Endothelial cell of umbilical vein (primary cell): Measurements from ENCODE around the gene TP73. TPM values are rescaled to one million over a fixed set of nuclear protein-coding genes. Genes with fewer than 3 reads are reported as not detected.

ENCODE experiments used
- BruUV-seq: library from RNA; stranded (reverse); fragments of 400-500 nt; replicated peaks from 2 replicates; lab custom pipeline; 2021; lab: Mats Ljungman, UMichigan
- CTCF ChIA-PET: fragments of 300-600, 350-600 bp; sonication (Branson Sonifier 250); formaldehyde crosslinking; loops from one replicate; lab custom pipeline; 2021; ENCODE audit warnings: antibody characterized with exemption, inconsistent platforms; lab: Charles Lee
- POLR2A ChIA-PET: fragments of 300-600, 350-600 bp; sonication (Branson Sonifier 250); formaldehyde crosslinking; loops from one replicate; lab custom pipeline; 2021; ENCODE audit warnings: antibody characterized with exemption, inconsistent platforms; lab: Charles Lee
- DNase-seq: peaks from one replicate; pipeline ENCODE4 v3.0.0-alpha.2; 2011; ENCODE audit warnings: low read depth, low spot score
- FAIRE-seq: peaks from 2 replicates; lab custom pipeline; 2011; peaks lifted over from hg19 to GRCh38; lab: Jason Lieb, UNC
- H2AFZ ChIP-seq: 2 replicates; pipeline ENCODE4 v1.6.0; 2012; ENCODE audit warnings: low read depth, low read length, control low read depth, inconsistent platforms
- H3K27ac ChIP-seq: 2 replicates; pipeline ENCODE4 v1.5.1; 2011; ENCODE audit warnings: low read depth, mild to moderate bottlenecking, control low read depth, low read length, moderate library complexity; ENCODE audit not compliant: insufficient read depth
- H3K27me3 ChIP-seq, 2 experiments: 2 replicates each; pipeline versions ENCODE4 v1.6.0 to v1.6.1; 2011; ENCODE audit warnings: low read length in 2 of 2, mixed read lengths in 1 of 2; ENCODE audit not compliant: control insufficient read depth in 2 of 2, insufficient read depth in 2 of 2
- H3K36me3 ChIP-seq, 2 experiments: 2 replicates in 1 of 2; 3 replicates in 1 of 2; pipeline ENCODE4 v1.5.1; 2011; ENCODE audit warnings: low read length in 2 of 2, mild to moderate bottlenecking in 1 of 2, moderate library complexity in 1 of 2; ENCODE audit not compliant: control insufficient read depth in 2 of 2, insufficient read depth in 2 of 2; ENCODE audit errors: extremely low read depth in 1 of 2
- H3K4me1 ChIP-seq: 3 replicates; pipeline ENCODE4 v1.5.1; 2011; ENCODE audit warnings: mild to moderate bottlenecking, low read length; ENCODE audit not compliant: control insufficient read depth, insufficient read depth; ENCODE audit errors: extremely low read depth
- H3K4me2 ChIP-seq: 2 replicates; pipeline ENCODE4 v1.6.1; 2011; ENCODE audit warnings: low read length, control low read depth, mixed read lengths; ENCODE audit not compliant: insufficient read depth
- H3K4me3 ChIP-seq, 3 experiments: fragments of 200-600 bp in 1 of 3; sonication (generic), shearing (Covaris generic) in 1 of 3; replicated peaks in 1 of 3; 2 replicates each; pipeline ENCODE4 v1.5.1; 2011 to 2016; ENCODE audit warnings: control low read depth in 3 of 3, low read length in 3 of 3, mild to moderate bottlenecking in 2 of 3, inconsistent platforms in 1 of 3, low read depth in 1 of 3, moderate library complexity in 1 of 3; ENCODE audit not compliant: insufficient read depth in 1 of 3
- H3K79me2 ChIP-seq: 2 replicates; pipeline ENCODE4 v1.6.0; 2012; ENCODE audit warnings: low read length, inconsistent platforms; ENCODE audit not compliant: control insufficient read depth, insufficient read depth
- H3K9ac ChIP-seq: replicated peaks from 2 replicates; pipeline ENCODE3; 2011; ENCODE audit warnings: low read length, control low read depth; ENCODE audit not compliant: insufficient read depth; ENCODE audit errors: extremely low read depth
- H3K9me1 ChIP-seq: replicated peaks from 3 replicates; pipeline ENCODE4 v1.6.0; 2011; ENCODE audit warnings: mild to moderate bottlenecking, low read length; ENCODE audit not compliant: control insufficient read depth, insufficient read depth; ENCODE audit errors: extremely low read depth
- H3K9me3 ChIP-seq: replicated peaks from 2 replicates; pipeline ENCODE4 v1.5.1; 2012; ENCODE audit warnings: low read length, inconsistent platforms; ENCODE audit not compliant: control insufficient read depth, insufficient read depth
- H4K20me1 ChIP-seq: replicated peaks from 2 replicates; pipeline ENCODE3; 2011; ENCODE audit warnings: mild to moderate bottlenecking, low read length; ENCODE audit not compliant: control insufficient read depth, insufficient read depth; ENCODE audit errors: extremely low read depth
- CTCF ChIP-seq, 2 donors: IDR thresholded peaks; 1 replicate in 1 of 2; 2 replicates in 1 of 2; pipeline ENCODE4 v1.5.1; 2011; ENCODE audit warnings: low read length in 2 of 2, mild to moderate bottlenecking in 2 of 2, moderate library complexity in 2 of 2, control low read depth in 1 of 2, inconsistent platforms in 1 of 2, low read depth in 1 of 2; ENCODE audit not compliant: insufficient read depth in 1 of 2; ENCODE audit errors: extremely low read depth in 1 of 2
- EZH2 ChIP-seq: IDR thresholded peaks from 2 replicates; pipeline ENCODE4 v1.6.1; 2012; ENCODE audit warnings: borderline replicate concordance, low read depth, mild to moderate bottlenecking, moderate library complexity, low read length, inconsistent platforms; ENCODE audit not compliant: severe bottlenecking
- FOS ChIP-seq: IDR thresholded peaks from 2 replicates; pipeline ENCODE4 v1.6.1; 2011; ENCODE audit warnings: mild to moderate bottlenecking, low read length, moderate library complexity, borderline replicate concordance; ENCODE audit not compliant: insufficient read depth
- GATA2 ChIP-seq: IDR thresholded peaks from 2 replicates; pipeline ENCODE4 v1.7.0; 2011; ENCODE audit warnings: low read depth, mild to moderate bottlenecking, moderate library complexity, mixed read lengths, low read length; ENCODE audit not compliant: insufficient read length, insufficient read depth
- JUN ChIP-seq: IDR thresholded peaks from 2 replicates; pipeline ENCODE4 v1.6.1; 2011; ENCODE audit warnings: borderline replicate concordance, low read depth; ENCODE audit not compliant: insufficient read length, insufficient read depth
- MAX ChIP-seq: IDR thresholded peaks from 2 replicates; pipeline ENCODE4 v1.6.1; 2011; ENCODE audit not compliant: insufficient read depth, insufficient read length
- MYC ChIP-seq: IDR thresholded peaks from one replicate; pipeline ENCODE4 v1.6.1; 2011; ENCODE audit warnings: mild to moderate bottlenecking, low read depth, low read length
- POLR2A ChIP-seq: IDR thresholded peaks from 2 replicates; pipeline ENCODE4 v1.6.1; 2012; ENCODE audit warnings: low read depth, mild to moderate bottlenecking, control low read depth, low read length
- POLR2AphosphoS5 ChIP-seq: IDR thresholded peaks from 2 replicates; pipeline ENCODE4 v1.6.1; 2012; ENCODE audit warnings: low read depth, mild to moderate bottlenecking, control low read depth, low read length, moderate library complexity; ENCODE audit not compliant: insufficient read depth
- dilution Hi-C: fragments of 300-500 bp; cut with MboI; formaldehyde crosslinking; loops from one replicate; pipeline ENCODE4 v1.15.0; 2019; ENCODE audit warnings: low sequenced_read_pairs; ENCODE audit not compliant: extremely low pct_ligation_motif_present
- intact Hi-C: fragments of 100-400 bp; cut with micrococcal nuclease; formaldehyde crosslinking; loops from one replicate; pipeline ENCODE4 v1.10.0; 2022
- polyA plus RNA-seq, 4 experiments: library from polyadenylated mRNA; depleted of rRNA in 3 of 4; stranded (reverse) in 3 of 4; unstranded in 1 of 4; fragments of >200 nt; gene quantifications; 2 replicates each; pipeline versions ENCODE4 v1.2.1 to v1.2.3, GENCODE V29; 2011 to 2012; ENCODE audit warnings: missing spikeins in 1 of 4
- total RNA-seq: library from RNA; stranded (reverse); gene quantifications from 2 replicates; pipeline ENCODE4 v1.2.3, GENCODE V29; 2021

Gene TP73
- total and polyA plus RNA-seq, 2 donors (not counting 3 experiments of a cell fraction or from before 2014, with no cell fraction given), result 0.03 to 0.15 TPM

- H3K9me1 ChIP-seq, result no peaks in the 10 kb centered on the region
- TF ChIP-seq POLR2A (no peak), CTCF (IDR thresholded peaks at IDR 0.05; ENCODE audit: extremely low read depth in 1 of 2, insufficient read depth in 1 of 2, low read depth in 1 of 2, low read length in 2 of 2) (no peak), GATA2 (no peak), POLR2AphosphoS5 (no peak), FOS (no peak), EZH2 (no peak), MAX (no peak), MYC (no peak), JUN (no peak)
- FAIRE-seq (no peak), DNase-seq (no peak)
- H3K4me3 ChIP-seq, result no peak overlapping the region
- H2AFZ ChIP-seq, result no peak overlapping the region
- intact Hi-C loops, result loop anchor here (2.0 kb wide), 1 partner anchor 27 kb away; the partner anchor contains the start of gene SMIM1
- ChIA-PET CTCF (interaction anchor here (3.7 kb wide), 1 partner anchor 21 kb away, joined by 11 read pairs; no protein-coding TSS in a partner anchor), POLR2A (no interaction called here)
- H3K4me2 ChIP-seq, result peak overlapping the region; percentile 61
- dilution Hi-C loops, result no loop called here
- no TSS peak for BruUV-seq
- no peaks in the 10 kb centered on the region for H3K9me3 ChIP-seq
- H3K27me3 ChIP-seq, result peaks cover 0 to 5% of the 10 kb centered on the region in 2 experiments
- peaks cover 5% of the 10 kb centered on the region for H3K79me2 ChIP-seq
- H3K9ac ChIP-seq, result no peak overlapping the region
- peaks cover 0 to 16% of the 10 kb centered on the region in 2 experiments for H3K36me3 ChIP-seq
- no peak overlapping the region for H3K27ac ChIP-seq
- no peaks in the 10 kb centered on the region for H4K20me1 ChIP-seq
- H3K4me1 ChIP-seq, result peaks cover 11% of the 10 kb centered on the region
These were observed 93.5 kb downstream of the TP73 start for GRCh38 chr1:3745590-3746381.
